WTC11 (cell line): ENCODE results near the gene SLC8A2. TPM values are rescaled to one million over a fixed set of nuclear protein-coding genes. Genes with fewer than 3 reads are reported as not detected.

ENCODE experiments used
- ATAC-seq: fragments of 200-7000 bp; cut with Tn5 transposase; 2 replicates; pipeline ENCODE4 v1.10.0; 2021; ENCODE audit warnings: mild to moderate bottlenecking, moderate library complexity
- CTCF ChIA-PET: fragments of 300-600 bp; sonication (Branson Sonifier 250); formaldehyde crosslinking; loops from one replicate; lab custom pipeline; 2021; ENCODE audit warnings: antibody characterized with exemption; lab: Charles Lee
- POLR2A ChIA-PET: fragments of 350-600 bp; sonication (Branson Sonifier 250); formaldehyde crosslinking; loops from one replicate; lab custom pipeline; 2021; ENCODE audit warnings: antibody characterized with exemption; lab: Charles Lee
- DNase-seq: peaks from one replicate; pipeline ENCODE4 v3.0.0; 2021; ENCODE audit warnings: low spot score
- H3K27ac Mint-ChIP-seq: 2 replicates; pipeline ENCODE4 v1.8.0; 2021; ENCODE audit warnings: mixed read lengths
- H3K27me3 Mint-ChIP-seq: 2 replicates; pipeline ENCODE4 v1.8.0; 2021; ENCODE audit warnings: low read depth, mild to moderate bottlenecking, moderate library complexity, mixed read lengths
- H3K36me3 Mint-ChIP-seq: 2 replicates; pipeline ENCODE4 v1.8.0; 2021; ENCODE audit warnings: mixed read lengths
- H3K4me1 Mint-ChIP-seq: 2 replicates; pipeline ENCODE4 v1.8.0; 2022; ENCODE audit warnings: mixed read lengths
- H3K4me3 Mint-ChIP-seq: 2 replicates; pipeline ENCODE4 v1.8.0; 2021; ENCODE audit warnings: mild to moderate bottlenecking, moderate library complexity, mixed read lengths
- H3K9me3 Mint-ChIP-seq: 2 replicates; pipeline ENCODE4 v1.8.0; 2021; ENCODE audit warnings: mixed read lengths
- ELF4 ChIP-seq: sonication (generic); formaldehyde crosslinking; IDR thresholded peaks from 2 replicates; pipeline ENCODE4 v1.8.1; 2022; ENCODE audit warnings: low read depth, mild to moderate bottlenecking, moderate library complexity, missing genetic modification reagents
- FOXK1 ChIP-seq: sonication (generic); formaldehyde crosslinking; IDR thresholded peaks from 2 replicates; pipeline ENCODE4 v1.8.0; 2022; ENCODE audit warnings: mild to moderate bottlenecking, moderate library complexity, missing genetic modification reagents
- JAZF1 ChIP-seq: fragments of 250-450 bp; sonication (Bioruptor Pico); IDR thresholded peaks from 2 replicates; pipeline ENCODE4 v1.9.0; 2021; ENCODE audit warnings: moderate library complexity, mild to moderate bottlenecking, inconsistent platforms
- TCF7 ChIP-seq: sonication (generic); formaldehyde crosslinking; IDR thresholded peaks from 2 replicates; pipeline ENCODE4 v1.8.0; 2022; ENCODE audit warnings: mild to moderate bottlenecking, low read depth, missing genetic modification reagents, moderate library complexity
- ZBTB21 ChIP-seq: sonication (generic); formaldehyde crosslinking; IDR thresholded peaks from 2 replicates; pipeline ENCODE4 v1.8.1; 2023; ENCODE audit warnings: mild to moderate bottlenecking, missing genetic modification reagents, borderline replicate concordance
- ZNF121 ChIP-seq: sonication (generic); formaldehyde crosslinking; IDR thresholded peaks from 2 replicates; pipeline ENCODE4 v1.8.0; 2023; ENCODE audit warnings: missing genetic modification reagents
- ZNF263 ChIP-seq: sonication (generic); formaldehyde crosslinking; IDR thresholded peaks from 2 replicates; pipeline ENCODE4 v1.8.1; 2022; ENCODE audit warnings: low read depth, mild to moderate bottlenecking, moderate library complexity, missing genetic modification reagents
- total RNA-seq: library from RNA; stranded (reverse); gene quantifications from 3 replicates; pipeline ENCODE4 v1.2.3, GENCODE V29; 2021
- TF ChIP-seq, protein P1 (sequence below): sonication (generic); formaldehyde crosslinking; IDR thresholded peaks from 2 replicates; pipeline ENCODE4 v1.8.1; 2023; ENCODE audit warnings: mild to moderate bottlenecking, missing genetic modification reagents, moderate library complexity
- TF ChIP-seq, protein P2 (sequence below): sonication (generic); formaldehyde crosslinking; IDR thresholded peaks from 2 replicates; pipeline ENCODE4 v1.8.1; 2023; ENCODE audit warnings: mild to moderate bottlenecking, missing genetic modification reagents
- TF ChIP-seq, protein P3 (sequence below): sonication (generic); formaldehyde crosslinking; IDR thresholded peaks from 2 replicates; pipeline ENCODE4 v1.8.0; 2022; ENCODE audit warnings: mild to moderate bottlenecking, missing genetic modification reagents
- TF ChIP-seq, protein P4 (sequence below): sonication (generic); formaldehyde crosslinking; IDR thresholded peaks from 2 replicates; pipeline ENCODE4 v1.8.0; 2023; ENCODE audit warnings: missing genetic modification reagents, mild to moderate bottlenecking, borderline replicate concordance
- TF ChIP-seq, protein P5 (sequence below): sonication (generic); formaldehyde crosslinking; IDR thresholded peaks from 2 replicates; pipeline ENCODE4 v1.8.0; 2022; ENCODE audit warnings: missing genetic modification reagents

The SLC8A2 gene
- total RNA-seq, 1 experiment from 2014 or later: 6.5 TPM

DNA sequence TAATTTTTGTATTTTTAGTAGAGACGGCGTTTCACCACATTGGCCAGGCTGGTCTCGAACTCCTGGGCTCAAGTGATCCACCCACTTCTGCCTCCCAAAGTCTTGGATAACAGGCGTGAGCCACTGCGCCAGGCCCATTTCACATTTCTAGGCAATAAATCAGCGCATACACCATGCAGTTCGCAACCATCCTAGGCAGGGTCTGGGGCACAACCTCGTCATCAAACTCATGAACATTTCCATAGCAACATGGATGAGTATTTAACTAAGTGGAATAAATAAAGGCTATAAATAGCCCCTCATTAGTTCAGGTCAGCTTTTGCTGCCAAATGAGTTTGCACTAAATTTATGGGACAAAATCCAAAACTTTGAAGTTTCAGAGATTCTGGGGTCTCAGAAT is 60.6 kb downstream of the SLC8A2 start:
- H3K27ac Mint-ChIP-seq: no peak overlapping the region
- POLR2A ChIA-PET: no interaction called here
- CTCF ChIA-PET: no interaction called here
- TF ChIP-seq FOXK1 (CRISPR knock-in tag) (no peak), ELF4 (CRISPR knock-in tag) (no peak), JAZF1 (CRISPR knock-in tag) (no peak), TCF7 (CRISPR knock-in tag) (no peak), ZNF263 (CRISPR knock-in tag) (no peak), ZBTB21 (CRISPR knock-in tag) (no peak)
- TF ChIP-seq, protein P1, sequence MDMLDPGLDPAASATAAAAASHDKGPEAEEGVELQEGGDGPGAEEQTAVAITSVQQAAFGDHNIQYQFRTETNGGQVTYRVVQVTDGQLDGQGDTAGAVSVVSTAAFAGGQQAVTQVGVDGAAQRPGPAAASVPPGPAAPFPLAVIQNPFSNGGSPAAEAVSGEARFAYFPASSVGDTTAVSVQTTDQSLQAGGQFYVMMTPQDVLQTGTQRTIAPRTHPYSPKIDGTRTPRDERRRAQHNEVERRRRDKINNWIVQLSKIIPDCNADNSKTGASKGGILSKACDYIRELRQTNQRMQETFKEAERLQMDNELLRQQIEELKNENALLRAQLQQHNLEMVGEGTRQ (CRISPR knock-in tag): no peak
- TF ChIP-seq, protein P2, sequence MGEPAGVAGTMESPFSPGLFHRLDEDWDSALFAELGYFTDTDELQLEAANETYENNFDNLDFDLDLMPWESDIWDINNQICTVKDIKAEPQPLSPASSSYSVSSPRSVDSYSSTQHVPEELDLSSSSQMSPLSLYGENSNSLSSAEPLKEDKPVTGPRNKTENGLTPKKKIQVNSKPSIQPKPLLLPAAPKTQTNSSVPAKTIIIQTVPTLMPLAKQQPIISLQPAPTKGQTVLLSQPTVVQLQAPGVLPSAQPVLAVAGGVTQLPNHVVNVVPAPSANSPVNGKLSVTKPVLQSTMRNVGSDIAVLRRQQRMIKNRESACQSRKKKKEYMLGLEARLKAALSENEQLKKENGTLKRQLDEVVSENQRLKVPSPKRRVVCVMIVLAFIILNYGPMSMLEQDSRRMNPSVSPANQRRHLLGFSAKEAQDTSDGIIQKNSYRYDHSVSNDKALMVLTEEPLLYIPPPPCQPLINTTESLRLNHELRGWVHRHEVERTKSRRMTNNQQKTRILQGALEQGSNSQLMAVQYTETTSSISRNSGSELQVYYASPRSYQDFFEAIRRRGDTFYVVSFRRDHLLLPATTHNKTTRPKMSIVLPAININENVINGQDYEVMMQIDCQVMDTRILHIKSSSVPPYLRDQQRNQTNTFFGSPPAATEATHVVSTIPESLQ (CRISPR knock-in tag): no peak
- TF ChIP-seq, protein P3, sequence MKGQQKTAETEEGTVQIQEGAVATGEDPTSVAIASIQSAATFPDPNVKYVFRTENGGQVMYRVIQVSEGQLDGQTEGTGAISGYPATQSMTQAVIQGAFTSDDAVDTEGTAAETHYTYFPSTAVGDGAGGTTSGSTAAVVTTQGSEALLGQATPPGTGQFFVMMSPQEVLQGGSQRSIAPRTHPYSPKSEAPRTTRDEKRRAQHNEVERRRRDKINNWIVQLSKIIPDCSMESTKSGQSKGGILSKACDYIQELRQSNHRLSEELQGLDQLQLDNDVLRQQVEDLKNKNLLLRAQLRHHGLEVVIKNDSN (CRISPR knock-in tag): no peak
- TF ChIP-seq, protein P4, sequence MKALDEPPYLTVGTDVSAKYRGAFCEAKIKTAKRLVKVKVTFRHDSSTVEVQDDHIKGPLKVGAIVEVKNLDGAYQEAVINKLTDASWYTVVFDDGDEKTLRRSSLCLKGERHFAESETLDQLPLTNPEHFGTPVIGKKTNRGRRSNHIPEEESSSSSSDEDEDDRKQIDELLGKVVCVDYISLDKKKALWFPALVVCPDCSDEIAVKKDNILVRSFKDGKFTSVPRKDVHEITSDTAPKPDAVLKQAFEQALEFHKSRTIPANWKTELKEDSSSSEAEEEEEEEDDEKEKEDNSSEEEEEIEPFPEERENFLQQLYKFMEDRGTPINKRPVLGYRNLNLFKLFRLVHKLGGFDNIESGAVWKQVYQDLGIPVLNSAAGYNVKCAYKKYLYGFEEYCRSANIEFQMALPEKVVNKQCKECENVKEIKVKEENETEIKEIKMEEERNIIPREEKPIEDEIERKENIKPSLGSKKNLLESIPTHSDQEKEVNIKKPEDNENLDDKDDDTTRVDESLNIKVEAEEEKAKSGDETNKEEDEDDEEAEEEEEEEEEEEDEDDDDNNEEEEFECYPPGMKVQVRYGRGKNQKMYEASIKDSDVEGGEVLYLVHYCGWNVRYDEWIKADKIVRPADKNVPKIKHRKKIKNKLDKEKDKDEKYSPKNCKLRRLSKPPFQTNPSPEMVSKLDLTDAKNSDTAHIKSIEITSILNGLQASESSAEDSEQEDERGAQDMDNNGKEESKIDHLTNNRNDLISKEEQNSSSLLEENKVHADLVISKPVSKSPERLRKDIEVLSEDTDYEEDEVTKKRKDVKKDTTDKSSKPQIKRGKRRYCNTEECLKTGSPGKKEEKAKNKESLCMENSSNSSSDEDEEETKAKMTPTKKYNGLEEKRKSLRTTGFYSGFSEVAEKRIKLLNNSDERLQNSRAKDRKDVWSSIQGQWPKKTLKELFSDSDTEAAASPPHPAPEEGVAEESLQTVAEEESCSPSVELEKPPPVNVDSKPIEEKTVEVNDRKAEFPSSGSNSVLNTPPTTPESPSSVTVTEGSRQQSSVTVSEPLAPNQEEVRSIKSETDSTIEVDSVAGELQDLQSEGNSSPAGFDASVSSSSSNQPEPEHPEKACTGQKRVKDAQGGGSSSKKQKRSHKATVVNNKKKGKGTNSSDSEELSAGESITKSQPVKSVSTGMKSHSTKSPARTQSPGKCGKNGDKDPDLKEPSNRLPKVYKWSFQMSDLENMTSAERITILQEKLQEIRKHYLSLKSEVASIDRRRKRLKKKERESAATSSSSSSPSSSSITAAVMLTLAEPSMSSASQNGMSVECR (CRISPR knock-in tag): no peak
- TF ChIP-seq, all 79 proteins: peak for 0
- ATAC-seq (no peak), DNase-seq (no peak)
- Mint-ChIP-seq H3K27me3 (peaks cover 20% of the 10 kb centered on the region), H3K4me1 (peaks cover 13% of the 10 kb centered on the region; the same call in 1 of the 2 replicates), H3K4me3 (no peak overlapping the region), H3K36me3 (peaks cover 13% of the 10 kb centered on the region), H3K9me3 (no peaks in the 10 kb centered on the region)

DNA sequence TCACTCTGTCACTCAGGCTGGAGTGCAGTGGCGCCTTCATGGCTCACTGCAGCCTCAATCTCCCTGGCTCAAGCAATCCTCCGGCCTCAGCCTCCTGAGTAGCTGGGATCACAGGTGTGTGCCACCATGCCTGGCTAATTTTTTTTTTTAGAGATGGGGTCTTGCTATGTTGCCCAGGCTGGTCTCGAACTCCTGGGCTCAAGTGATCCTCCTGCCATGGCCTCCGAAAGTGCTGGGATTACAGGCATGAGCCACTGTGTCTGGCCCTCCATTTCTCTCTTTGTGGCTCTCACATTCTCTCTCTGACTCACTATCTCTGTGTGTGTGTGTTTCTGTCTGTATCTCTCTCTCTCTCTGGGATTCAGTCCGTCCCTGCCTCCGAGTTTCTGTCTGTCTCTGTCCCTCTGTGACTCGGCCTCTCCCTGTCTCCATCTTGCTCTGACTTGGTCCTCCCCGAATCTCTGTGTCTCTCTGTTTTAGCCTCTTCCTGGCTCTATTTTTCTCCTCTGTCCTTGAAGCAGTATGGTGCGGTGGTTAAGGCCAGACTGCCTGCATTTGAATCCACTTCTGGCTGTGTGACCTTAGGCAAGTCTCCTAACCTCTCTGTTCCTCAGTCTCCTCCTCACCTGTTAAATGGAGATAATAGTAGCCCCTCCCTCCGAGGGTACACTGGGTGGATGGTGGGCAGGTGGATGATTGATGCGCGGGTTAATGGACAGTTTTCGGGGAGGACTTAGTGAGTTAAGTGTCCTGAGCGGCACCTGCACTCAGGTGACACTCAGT is 63.3 kb downstream of the SLC8A2 start:
- Mint-ChIP-seq H3K4me3 (peak overlapping the region; percentile 31; the same call in 1 of the 2 replicates), H3K4me1 (0 out of 2 replicates have a peak, but pooled peaks cover 4% of the 10 kb centered on the region), H3K27ac (no peak overlapping the region), H3K36me3 (peaks cover 2% of the 10 kb centered on the region), H3K9me3 (no peaks in the 10 kb centered on the region), H3K27me3 (peaks cover 14% of the 10 kb centered on the region)
- ChIA-PET POLR2A (no interaction called here), CTCF (no interaction called here)
- TF ChIP-seq ZNF121 (CRISPR knock-in tag): peak; percentile 79; the same call in 1 of the 2 replicates
- TF ChIP-seq, protein P5, sequence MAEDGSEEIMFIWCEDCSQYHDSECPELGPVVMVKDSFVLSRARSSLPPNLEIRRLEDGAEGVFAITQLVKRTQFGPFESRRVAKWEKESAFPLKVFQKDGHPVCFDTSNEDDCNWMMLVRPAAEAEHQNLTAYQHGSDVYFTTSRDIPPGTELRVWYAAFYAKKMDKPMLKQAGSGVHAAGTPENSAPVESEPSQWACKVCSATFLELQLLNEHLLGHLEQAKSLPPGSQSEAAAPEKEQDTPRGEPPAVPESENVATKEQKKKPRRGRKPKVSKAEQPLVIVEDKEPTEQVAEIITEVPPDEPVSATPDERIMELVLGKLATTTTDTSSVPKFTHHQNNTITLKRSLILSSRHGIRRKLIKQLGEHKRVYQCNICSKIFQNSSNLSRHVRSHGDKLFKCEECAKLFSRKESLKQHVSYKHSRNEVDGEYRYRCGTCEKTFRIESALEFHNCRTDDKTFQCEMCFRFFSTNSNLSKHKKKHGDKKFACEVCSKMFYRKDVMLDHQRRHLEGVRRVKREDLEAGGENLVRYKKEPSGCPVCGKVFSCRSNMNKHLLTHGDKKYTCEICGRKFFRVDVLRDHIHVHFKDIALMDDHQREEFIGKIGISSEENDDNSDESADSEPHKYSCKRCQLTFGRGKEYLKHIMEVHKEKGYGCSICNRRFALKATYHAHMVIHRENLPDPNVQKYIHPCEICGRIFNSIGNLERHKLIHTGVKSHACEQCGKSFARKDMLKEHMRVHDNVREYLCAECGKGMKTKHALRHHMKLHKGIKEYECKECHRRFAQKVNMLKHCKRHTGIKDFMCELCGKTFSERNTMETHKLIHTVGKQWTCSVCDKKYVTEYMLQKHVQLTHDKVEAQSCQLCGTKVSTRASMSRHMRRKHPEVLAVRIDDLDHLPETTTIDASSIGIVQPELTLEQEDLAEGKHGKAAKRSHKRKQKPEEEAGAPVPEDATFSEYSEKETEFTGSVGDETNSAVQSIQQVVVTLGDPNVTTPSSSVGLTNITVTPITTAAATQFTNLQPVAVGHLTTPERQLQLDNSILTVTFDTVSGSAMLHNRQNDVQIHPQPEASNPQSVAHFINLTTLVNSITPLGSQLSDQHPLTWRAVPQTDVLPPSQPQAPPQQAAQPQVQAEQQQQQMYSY (CRISPR knock-in tag): no peak
- DNase-seq: no peak
- ATAC-seq: no peak
